Ascending aorta (tissue), 2 donors: ENCODE measurements around the gene C3. TPM values are rescaled to one million over a fixed set of nuclear protein-coding genes. Genes with fewer than 3 reads are reported as not detected.

Experiments used
- DNase-seq, 2 donors: peaks; one replicate each; pipeline ENCODE4 v3.0.0-alpha.2; 2019; ENCODE audit warnings: low spot score in 2 of 2
- H3K27ac ChIP-seq, 2 donors: fragments of 200-600 bp; sonication (generic); one replicate each; pipeline ENCODE4 v1.5.1; 2016 to 2017; ENCODE audit warnings: mild to moderate bottlenecking in 1 of 2
- H3K27me3 ChIP-seq: fragments of 200-600 bp; sonication (generic); one replicate; pipeline ENCODE4 v1.5.1; 2017
- H3K36me3 ChIP-seq, 2 donors: fragments of 200-600 bp; sonication (generic); one replicate each; pipeline ENCODE4 v1.5.1; 2016
- H3K4me1 ChIP-seq, 2 donors: fragments of 200-600 bp; sonication (generic); one replicate each; pipeline ENCODE4 v1.5.1; 2016 to 2017; ENCODE audit warnings: mild to moderate bottlenecking in 1 of 2
- H3K4me3 ChIP-seq, 2 donors: fragments of 200-600 bp; sonication (generic); one replicate each; pipeline ENCODE4 v1.5.1; 2016 to 2017; ENCODE audit warnings: mild to moderate bottlenecking in 1 of 2
- H3K9me3 ChIP-seq, 2 donors: fragments of 200-600 bp; sonication (generic); one replicate each; pipeline ENCODE4 v1.5.1; 2016
- intact Hi-C: fragments of 100-400 bp; cut with DNase I; formaldehyde crosslinking; loops from one replicate; pipeline ENCODE4 v1.15.1; 2023
- total RNA-seq: library from RNA; depleted of rRNA; stranded (reverse); fragments of >200 nt; gene quantifications from one replicate; pipeline ENCODE4 v1.1.0, GENCODE V29; 2016
- TF ChIP-seq, protein P1 (sequence below), 3 experiments: fragments of 200-600 bp in 2 of 3; fragments of 450-650 bp in 1 of 3; sonication (generic) in 2 of 3; IDR thresholded peaks; one replicate each; pipeline ENCODE4 v1.5.1; 2016 to 2019; ENCODE audit warnings: antibody characterized with exemption in 3 of 3, mild to moderate bottlenecking in 1 of 3, moderate library complexity in 1 of 3

C3 gene
- total RNA-seq, 1 donor from 2014 or later, result 2,421 TPM

- DNase-seq, result no peak
- H3K4me3 ChIP-seq, result no peak overlapping the region
- TF ChIP-seq, protein P1, sequence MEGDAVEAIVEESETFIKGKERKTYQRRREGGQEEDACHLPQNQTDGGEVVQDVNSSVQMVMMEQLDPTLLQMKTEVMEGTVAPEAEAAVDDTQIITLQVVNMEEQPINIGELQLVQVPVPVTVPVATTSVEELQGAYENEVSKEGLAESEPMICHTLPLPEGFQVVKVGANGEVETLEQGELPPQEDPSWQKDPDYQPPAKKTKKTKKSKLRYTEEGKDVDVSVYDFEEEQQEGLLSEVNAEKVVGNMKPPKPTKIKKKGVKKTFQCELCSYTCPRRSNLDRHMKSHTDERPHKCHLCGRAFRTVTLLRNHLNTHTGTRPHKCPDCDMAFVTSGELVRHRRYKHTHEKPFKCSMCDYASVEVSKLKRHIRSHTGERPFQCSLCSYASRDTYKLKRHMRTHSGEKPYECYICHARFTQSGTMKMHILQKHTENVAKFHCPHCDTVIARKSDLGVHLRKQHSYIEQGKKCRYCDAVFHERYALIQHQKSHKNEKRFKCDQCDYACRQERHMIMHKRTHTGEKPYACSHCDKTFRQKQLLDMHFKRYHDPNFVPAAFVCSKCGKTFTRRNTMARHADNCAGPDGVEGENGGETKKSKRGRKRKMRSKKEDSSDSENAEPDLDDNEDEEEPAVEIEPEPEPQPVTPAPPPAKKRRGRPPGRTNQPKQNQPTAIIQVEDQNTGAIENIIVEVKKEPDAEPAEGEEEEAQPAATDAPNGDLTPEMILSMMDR (IDR thresholded peaks at IDR 0.05), result no peak
- no peaks in the 10 kb centered on the region for H3K9me3 ChIP-seq
- H3K36me3 ChIP-seq, result peaks cover 25% of the 10 kb centered on the region in 2 donors
- H3K27me3 ChIP-seq, result no peaks in the 10 kb centered on the region
- intact Hi-C loops, result loop anchor here (5.0 kb wide), 1 partner anchor 107 kb away; no protein-coding TSS in a partner anchor
- H3K27ac ChIP-seq, result no peak overlapping the region
- H3K4me1 ChIP-seq, result peaks cover 0 to 8% of the 10 kb centered on the region in 2 donors
These were observed 34.4 kb upstream of the C3 start for GRCh38 chr19:6754653-6755463.

DNA sequence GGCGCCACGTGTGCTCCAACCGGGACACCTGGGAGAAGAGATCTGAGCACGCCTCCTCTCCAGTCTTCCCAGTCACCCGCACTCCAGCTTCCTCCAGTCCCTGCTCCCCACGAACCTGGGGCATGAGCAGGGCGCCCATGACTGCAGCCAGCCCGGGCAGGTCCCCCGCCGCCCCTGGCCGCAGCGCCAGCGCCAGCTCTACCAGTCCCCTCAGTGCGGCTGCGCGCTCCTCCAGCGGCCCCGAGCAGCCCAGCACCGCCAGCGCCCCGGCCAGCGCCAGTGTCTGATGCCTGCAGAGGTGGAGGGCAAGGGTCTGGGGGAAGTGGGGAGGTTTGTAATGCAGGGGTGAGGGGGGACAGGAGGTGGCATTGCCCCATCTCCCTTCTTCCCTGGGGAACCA lies 33.7 kb upstream of the C3 start:
- peaks cover 0 to 8% of the 10 kb centered on the region in 2 donors for H3K4me1 ChIP-seq
- DNase-seq, result no peak
- no peaks in the 10 kb centered on the region for H3K9me3 ChIP-seq
- TF ChIP-seq, protein P1 (IDR thresholded peaks at IDR 0.05), result no peak
- peaks cover 32% of the 10 kb centered on the region in 2 donors for H3K36me3 ChIP-seq
- no peak overlapping the region for H3K4me3 ChIP-seq
- H3K27me3 ChIP-seq, result no peaks in the 10 kb centered on the region
- H3K27ac ChIP-seq, result no peak overlapping the region
- intact Hi-C loops, result loop anchor here (5.0 kb wide), 1 partner anchor 108 kb away; no protein-coding TSS in a partner anchor

GRCh38 chr19:6753178-6754031 lies 33.0 kb upstream of the C3 start:
- Histone ChIP-seq H3K9me3 (no peaks in the 10 kb centered on the region), H3K27ac (peak overlapping the region; percentile 29 to 43), H3K36me3 (peaks cover 37 to 39% of the 10 kb centered on the region in 2 donors), H3K4me1 (peaks cover 0 to 8% of the 10 kb centered on the region in 2 donors), H3K27me3 (no peaks in the 10 kb centered on the region), H3K4me3 (peak overlapping the region; percentile 51 to 57)
- intact Hi-C loops, result loop anchor here (1.0 to 5.0 kb wide), 2 partner anchors 16 to 109 kb away; partner anchors contain the start of gene GPR108
- TF ChIP-seq, protein P1 (IDR thresholded peaks at IDR 0.05), result peak; percentile 48 to 66 (median 54)
- peak in 1 of 2 donors; percentile 88 for DNase-seq

GRCh38 chr19:6752256-6753177 lies 32.1 kb upstream of the C3 start:
- DNase-seq, result no peak
- peaks cover 0 to 8% of the 10 kb centered on the region in 2 donors for H3K4me1 ChIP-seq
- no peaks in the 10 kb centered on the region for H3K9me3 ChIP-seq
- TF ChIP-seq, protein P1 (IDR thresholded peaks at IDR 0.05), result no peak
- peak overlapping the region in 1 of 2 donors; percentile 29 for H3K27ac ChIP-seq
- intact Hi-C loops, result loop anchor here (1.0 to 5.0 kb wide), 2 partner anchors 15 to 110 kb away; partner anchors contain the start of gene GPR108
- no peaks in the 10 kb centered on the region for H3K27me3 ChIP-seq
- H3K36me3 ChIP-seq, result peaks cover 45 to 48% of the 10 kb centered on the region in 2 donors
- H3K4me3 ChIP-seq, result peak overlapping the region; percentile 51 to 57
